Thyroid gland (tissue), 4 donors: ENCODE data around the gene SRP54.

Source experiments
- CTCF ChIP-seq, 6 experiments: fragments of 200-600 bp in 3 of 6; fragments of 450-650 bp in 3 of 6; sonication (generic) in 3 of 6; IDR thresholded peaks; one replicate each; pipeline ENCODE4 v1.5.1; 2016 to 2019; ENCODE audit warnings: antibody characterized with exemption in 6 of 6, mild to moderate bottlenecking in 2 of 6, inconsistent platforms in 1 of 6, moderate library complexity in 1 of 6
- POLR2A ChIP-seq, 2 donors: fragments of 450-650 bp; IDR thresholded peaks; one replicate each; pipeline ENCODE4 v1.6.1; 2017; ENCODE audit warnings: antibody characterized with exemption in 2 of 2, mild to moderate bottlenecking in 2 of 2, moderate library complexity in 1 of 2

GRCh38 chr14:34935488-34935887 is 47.3 kb upstream of the SRP54 start:
- TF ChIP-seq POLR2A (IDR thresholded peaks at IDR 0.05) (no peak), CTCF (IDR thresholded peaks at IDR 0.05) (no peak)
